Adipose tissue (tissue), 3 donors: Measurements from ENCODE around the gene ECSCR. TPM values are rescaled to one million over a fixed set of nuclear protein-coding genes. Genes with fewer than 3 reads are reported as not detected.
A peak's percentile ranks its signal among the peaks of the same experiment; 100 is the strongest.
"Not testable (repeated sequence)": the region's sequence is repeated elsewhere in the genome, so short reads cannot be mapped to it uniquely, and the experiment has no call there.

Experiments
- H3K27ac ChIP-seq: one replicate; pipeline ENCODE4 v1.5.1; 2013; ENCODE audit warnings: low read depth, low read length
- whole genome bisulfite sequencing, 3 donors: extraction: QIAGEN DNeasy Blood & Tissue Kit; methylation state at CpG; one replicate each; pipeline ENCODE4 v1.1.7; 2013; 5-methylcytosine and 5-hydroxymethylcytosine counted together
- polyA plus RNA-seq, 3 donors: library from polyadenylated mRNA; stranded (reverse); fragments of 200-250 nt; gene quantifications; one replicate each; pipeline ENCODE4 v1.2.3, GENCODE V29; 2013
- donor health status: healthy with polysubstance abuse.
- donor health status: Bipolar disorder and iron deficiency.
- donor health status: healthy.

ECSCR gene
- polyA plus RNA-seq, 3 donors = 8.5 to 80.6 (median 38.8) TPM

DNA sequence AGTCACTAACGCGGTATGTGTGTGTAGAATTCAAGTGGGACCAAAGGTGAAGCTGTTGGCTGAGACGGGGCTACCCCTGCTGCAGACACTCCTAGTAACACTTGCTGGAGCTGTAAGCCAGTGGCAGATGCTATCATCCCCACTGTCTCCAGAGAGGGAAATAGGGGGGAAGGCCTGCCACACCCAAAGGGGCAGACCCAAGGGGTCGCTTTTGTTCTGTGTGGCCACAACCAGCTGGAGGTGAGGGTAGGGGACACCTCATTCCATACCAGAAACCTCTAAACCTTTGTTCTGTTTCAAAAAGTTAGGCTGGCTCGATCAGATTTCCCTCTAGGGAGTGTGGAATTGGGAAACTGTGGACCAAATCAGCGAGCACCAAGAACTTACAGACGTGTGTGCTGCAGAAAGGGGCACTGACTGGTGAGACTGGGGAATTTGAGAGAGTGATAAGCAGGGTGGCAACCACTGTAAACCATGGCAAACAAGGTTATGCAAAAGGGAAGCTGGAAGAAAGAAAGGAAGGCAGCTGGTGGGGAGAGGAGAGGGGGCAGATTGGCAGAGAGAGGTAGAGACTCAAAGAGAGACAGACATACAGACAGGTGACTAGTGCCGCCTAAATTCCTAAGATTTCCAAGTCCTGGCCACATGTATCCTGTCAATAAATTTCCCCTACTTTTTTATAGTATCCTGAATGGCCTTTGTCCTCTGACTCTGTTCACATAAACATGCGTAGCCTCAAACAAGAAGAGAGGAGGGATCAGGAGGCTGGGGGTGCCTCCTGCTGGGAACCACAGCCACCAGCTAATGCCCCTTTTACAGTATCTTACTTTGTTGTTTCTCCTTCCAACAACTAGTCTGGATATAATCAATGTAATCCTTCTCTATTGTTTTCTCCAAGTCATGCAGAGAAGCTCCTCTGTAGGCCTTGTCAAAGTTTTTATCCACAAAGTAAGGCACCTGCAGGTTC lies 43.0 kb downstream of the ECSCR start:
- no peak overlapping the region for H3K27ac ChIP-seq
- 67 to 79% (median 69%) methylated on average over 9 of the region's 9 CpGs for WGBS, 3 donors

DNA sequence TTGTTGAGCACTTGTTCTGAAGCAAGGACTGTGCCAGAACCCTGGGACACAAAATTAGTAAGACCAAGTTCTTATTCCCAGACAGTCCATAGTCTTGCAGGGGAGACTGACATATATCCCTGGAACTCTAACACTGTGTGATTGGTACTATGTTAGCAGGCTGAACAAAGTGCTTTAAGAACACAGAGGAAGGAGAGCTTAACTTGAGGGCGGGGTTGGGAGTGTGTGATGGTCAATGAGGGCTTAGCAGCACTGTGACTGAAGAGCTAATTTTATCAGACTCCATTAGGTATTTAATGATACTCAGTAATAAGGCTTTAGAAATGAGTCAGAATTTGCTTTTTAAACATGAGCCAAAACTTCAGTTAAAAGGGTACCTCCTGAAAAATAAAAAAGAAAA lies 43.8 kb downstream of the ECSCR start:
- H3K27ac ChIP-seq = no peak overlapping the region
- WGBS, 3 donors = 78 to 82% (median 81%) methylated on average over 1 of the region's 1 CpG

DNA sequence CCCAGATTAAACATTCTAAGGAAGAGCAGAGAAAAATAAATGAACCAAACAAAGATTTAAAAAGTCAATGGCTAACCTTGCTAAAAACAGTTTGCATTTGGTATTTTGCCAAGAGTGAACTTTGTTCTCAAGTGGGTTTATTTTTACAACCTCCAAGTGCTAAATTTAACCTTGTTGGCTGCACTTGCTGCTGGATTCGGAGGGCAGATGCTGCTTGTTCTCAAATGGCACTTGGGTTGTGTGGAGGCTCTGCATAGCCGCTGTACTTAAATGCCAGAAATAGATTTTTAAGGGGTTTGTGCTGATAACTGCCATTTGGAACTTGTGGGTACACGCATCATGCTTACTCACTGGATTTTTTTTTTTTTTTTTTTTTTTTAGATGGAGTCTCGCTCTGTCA lies 45.3 kb downstream of the ECSCR start:
- no peak overlapping the region for H3K27ac ChIP-seq
- 55 to 58% (median 55%) methylated on average over 4 of the region's 4 CpGs for WGBS, 3 donors

DNA sequence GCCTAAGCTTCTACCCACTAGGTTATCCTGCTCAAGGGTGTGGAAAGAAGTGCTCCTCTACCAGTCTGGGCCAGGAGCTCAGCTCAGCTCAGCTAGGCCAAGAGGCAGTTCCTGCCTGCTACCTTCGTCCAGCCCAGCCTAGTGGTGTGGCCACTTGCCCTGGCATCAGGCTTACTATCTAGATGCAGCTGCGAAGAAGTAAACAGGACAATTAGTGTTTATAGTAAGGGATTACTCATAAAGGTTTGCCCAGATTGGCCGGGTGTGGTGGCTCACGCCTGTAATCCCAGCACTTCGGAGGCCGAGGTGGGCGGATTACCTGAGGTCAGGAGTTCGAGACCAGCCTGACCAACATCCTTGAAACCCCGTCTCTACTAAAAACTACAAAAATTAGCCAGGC lies 45.9 kb downstream of the ECSCR start:
- no peak overlapping the region for H3K27ac ChIP-seq
- 81 to 89% (median 82%) methylated on average over 9 of the region's 9 CpGs for WGBS, 3 donors

DNA sequence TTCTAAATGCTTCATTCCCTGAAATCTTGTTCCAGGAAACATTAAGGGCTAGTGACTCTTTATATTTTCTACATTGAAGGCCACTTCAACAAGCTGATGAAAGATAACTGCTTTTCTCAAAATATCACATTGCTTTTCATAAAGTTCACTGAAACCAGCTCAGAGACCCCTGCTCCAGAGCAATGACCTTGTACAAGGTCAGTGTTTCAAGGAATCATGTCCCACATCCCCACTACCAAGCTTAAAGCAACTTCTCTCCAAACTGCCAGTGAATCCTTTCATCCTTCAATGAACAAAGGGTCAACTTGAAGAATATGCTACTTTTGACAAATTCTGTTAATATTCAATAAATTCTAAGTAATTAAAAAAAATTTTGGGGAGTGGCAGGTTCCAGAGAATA lies 46.7 kb downstream of the ECSCR start:
- no peak overlapping the region for H3K27ac ChIP-seq

DNA sequence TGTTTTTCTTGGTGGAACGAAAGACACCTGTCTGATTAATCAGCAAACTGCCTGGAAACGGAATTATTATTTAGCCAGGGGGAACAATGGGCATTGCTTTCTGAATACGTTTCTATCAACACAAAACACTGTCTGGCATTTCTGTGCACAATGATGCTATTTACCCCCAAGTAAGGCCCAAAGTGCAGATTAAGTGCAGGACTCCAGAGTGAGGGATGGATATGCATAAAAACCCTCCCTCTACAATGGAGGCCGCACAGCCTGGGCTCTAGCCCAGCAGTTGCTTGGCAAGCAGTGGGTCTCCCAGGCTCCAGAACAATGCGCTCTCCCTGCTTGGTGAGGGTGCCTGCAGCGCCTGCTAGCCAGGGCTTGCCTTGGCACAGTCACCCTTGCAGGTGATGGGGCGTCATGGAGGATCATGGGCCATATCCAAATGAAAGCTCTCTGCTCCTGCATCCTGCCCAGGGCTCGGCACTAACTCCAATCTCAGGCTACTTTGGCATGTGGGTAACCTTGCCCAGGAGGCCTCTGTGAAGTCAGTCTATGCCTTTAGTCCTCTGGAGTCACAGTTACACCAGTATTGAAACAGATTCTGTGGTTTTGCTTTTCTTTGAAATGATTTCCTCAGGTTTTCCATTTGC lies 47.2 kb downstream of the ECSCR start:
- 53 to 68% (median 64%) methylated on average over 8 of the region's 8 CpGs for whole genome bisulfite sequencing, 3 donors
- no peak overlapping the region for H3K27ac ChIP-seq

DNA sequence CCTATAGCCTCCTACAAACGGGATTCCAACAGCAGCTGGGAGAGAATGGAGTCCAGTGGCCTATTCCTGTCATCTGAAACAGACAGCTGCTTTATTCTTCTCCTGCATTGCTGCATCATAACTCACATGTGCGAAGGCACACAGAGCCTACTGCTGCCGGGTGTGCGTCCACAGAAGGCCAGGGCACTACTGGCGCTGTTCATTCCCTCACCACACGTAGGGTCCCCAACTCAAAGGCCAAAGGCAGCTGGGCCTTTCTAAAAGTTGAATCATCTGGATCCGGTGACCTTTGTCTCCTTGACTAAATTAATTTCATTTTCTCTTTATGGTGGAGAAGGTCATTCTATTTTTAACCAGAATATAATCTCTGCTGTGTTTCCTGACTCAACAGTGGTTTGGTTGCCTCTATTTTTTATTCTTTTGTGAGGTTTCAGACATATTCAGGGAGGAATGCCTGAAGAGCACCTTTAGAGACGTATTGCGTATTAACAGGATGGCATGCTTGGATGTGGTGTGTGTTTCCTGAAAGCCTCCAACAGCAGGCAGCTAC lies 47.9 kb downstream of the ECSCR start:
- H3K27ac ChIP-seq = no peak overlapping the region
- WGBS, 3 donors = 72 to 82% (median 79%) methylated on average over 9 of the region's 9 CpGs

DNA sequence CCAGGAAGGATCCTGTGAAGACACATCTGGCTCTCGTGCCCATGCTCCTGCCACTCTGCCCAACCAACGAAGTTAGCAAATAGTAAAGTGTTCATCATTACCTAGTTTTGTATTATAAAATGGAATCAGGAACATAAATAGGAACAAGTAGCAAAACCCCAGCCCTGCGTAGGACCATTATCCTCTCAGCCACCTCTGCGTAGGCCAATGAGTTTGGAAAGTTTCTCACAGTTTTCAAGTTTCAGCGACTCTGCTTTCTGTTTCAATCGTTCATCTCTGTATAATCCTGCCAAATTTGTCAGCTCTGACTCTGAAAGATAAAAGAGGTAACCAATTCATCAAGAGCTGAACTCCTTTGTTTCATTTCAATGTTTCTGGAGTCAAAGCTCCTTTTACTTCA lies 48.6 kb downstream of the ECSCR start:
- H3K27ac ChIP-seq = no peak overlapping the region
- 77 to 89% (median 83%) methylated on average over 6 of the region's 6 CpGs for WGBS, 3 donors

DNA sequence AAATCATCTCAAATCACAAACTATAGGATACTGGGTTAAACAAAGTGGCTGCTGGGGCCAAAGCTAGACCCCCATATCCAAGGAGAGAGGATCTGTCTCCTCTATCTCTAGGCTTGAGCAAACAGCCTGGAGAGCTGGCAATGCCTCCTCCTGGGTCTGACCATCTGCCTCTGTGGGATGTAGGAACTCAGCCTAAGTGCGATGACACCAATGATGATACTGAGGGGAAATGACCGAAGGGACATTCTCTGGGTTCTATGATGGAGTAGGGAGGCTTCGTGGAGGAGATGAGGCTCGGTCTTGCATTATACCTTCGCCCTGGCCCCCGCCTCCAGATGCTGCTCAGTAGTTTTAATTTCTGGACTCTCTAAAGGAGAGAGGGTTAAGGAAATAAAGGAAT lies 49.4 kb downstream of the ECSCR start:
- no peak overlapping the region for H3K27ac ChIP-seq
- 96 to 99% (median 98%) methylated on average over 6 of the region's 6 CpGs for WGBS, 3 donors

DNA sequence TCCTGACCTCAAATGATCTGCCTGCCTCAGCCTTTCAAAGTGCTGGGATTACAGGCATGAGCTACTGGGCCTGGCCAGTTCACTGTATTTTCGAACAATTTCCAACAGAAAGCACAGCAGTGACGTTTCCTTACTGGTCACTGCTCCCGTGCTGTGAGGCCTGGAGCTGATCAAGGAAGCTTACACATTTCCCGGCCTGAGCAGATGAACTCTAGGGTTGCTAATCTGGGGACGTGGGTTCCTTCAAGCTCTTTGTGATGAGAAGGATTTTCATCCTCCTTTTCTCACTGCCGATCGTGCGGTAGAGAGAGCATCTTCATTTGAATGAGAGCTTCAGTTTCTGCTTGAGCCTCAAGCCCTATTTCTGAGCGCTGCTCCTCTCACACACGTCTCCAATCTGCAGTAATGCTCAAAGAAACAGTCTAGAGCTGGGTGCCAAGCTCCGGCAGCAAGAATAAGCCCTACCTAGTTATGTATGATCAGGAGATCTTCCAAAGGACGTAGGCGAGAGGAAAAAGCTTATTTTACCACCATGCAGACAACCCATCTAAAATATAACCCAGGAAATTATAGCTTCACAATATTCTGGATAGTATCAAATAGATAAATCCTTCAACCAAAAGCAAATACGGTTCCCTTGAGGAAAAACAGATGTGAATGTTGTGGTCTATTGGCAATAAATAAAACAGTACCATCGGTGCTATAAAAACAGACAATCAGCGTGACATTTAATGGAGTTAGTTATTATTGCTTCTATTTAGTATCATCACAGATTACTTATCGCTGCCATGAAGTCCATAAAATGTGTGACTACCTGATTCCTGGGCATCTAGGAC lies 51.3 kb downstream of the ECSCR start:
- H3K27ac ChIP-seq = no peak overlapping the region
- WGBS, 3 donors = 68 to 82% (median 79%) methylated on average over 17 of the region's 17 CpGs

DNA sequence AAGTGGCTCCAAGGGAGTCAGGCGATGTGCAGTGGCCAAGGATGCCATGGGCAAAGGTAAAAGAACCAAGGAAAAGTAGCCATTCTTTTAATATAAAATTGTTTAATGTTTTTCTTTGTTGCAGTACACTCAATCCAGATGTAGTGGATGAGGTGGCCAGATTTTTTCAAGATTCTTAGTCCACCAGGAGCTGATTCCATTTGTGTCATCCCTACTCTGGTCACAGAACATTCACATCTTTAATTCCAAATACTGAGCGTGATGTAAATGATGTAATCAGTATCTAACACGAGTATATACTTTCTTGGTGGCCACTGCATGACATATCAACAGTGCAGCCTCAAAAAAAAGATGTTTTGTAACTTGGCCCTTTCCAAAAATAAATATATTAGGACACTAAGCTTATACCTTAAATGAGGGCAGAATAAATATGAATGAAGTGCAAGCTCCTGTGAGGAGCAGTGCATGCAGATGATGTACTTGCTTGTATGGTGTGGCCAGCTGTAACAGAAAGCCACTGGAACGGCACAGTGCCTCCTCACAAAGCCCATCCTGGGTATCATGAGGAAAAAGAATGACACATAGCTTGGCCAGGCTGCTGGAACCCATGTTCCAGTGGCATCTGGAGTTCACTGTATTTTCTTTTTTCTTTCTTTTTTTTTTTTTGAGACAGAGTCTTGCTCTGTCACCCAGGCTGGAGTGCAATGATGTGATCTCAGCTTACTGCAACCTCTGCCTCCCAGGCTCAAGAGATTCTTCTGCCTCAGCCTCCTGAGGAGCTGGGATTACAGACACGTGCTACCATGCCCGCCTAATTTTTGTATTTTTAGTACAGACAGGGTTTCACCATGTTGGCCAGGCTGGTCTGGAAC lies 52.2 kb downstream of the ECSCR start:
- 74 to 78% (median 77%) methylated on average over 6 of the region's 6 CpGs for WGBS, 3 donors
- no peak overlapping the region for H3K27ac ChIP-seq

DNA sequence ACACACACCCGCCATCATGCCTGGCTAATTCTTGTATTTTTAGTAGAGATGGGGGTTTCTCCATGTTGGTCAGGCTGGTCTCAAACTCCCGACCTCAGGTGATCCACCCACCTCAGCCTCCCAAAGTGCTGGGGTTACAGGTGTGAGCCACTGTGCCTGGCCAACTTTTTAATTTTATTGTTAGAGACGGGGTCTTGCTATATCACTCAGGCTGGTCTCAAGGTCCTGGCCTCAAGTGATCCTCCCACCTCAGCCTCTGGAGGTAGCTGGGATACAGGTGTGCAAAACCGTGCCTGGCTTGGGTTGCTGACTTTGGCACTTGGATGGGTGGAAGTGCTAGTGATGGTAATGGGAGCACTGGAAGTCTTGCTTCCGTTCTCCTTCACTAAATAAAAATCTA lies 53.4 kb downstream of the ECSCR start:
- WGBS, 3 donors = 85 to 94% (median 89%) methylated on average over 5 of the region's 5 CpGs
- H3K27ac ChIP-seq = not testable (repeated sequence)

DNA sequence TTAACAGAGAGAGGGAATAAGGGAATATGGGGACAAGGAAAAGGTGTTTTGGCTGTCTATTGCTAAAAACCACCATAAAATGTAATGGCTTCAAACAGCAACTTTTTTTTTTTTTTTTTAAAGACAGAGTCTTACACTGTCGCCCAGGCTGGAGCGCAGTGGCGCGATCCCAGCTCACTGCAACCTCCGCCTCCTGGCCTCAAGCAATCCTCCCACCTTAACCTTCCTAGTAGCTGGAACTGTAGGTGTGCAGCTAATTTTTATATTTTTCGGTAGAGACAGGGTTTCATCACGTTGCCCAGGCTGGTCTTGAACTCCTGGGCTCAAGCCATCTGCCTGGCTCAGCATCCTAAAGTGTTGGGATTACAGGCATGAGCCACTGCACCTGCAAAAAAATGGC lies 54.4 kb downstream of the ECSCR start:
- 95 to 96% (median 95%) methylated on average over 7 of the region's 7 CpGs for WGBS, 3 donors
- no peak overlapping the region for H3K27ac ChIP-seq

DNA sequence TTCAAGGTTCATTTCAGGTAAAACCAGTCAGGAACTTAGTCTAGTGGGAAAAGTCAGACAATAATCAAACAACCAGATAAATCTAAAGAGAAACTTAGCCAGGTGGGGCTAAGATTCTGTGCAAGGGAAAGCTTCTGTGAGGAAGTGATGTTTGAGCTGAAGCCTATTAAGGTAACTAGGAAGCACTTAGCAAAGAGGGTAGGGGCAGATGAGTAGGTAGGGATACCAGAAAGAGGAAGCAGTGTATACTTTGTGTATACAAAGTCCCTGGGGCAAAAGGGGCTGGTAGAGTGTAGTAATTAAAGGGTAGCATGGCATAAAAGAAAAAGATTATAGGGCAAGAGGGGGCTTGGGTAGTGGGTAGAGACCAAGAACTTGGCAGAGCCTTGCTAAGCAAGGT lies 55.0 kb downstream of the ECSCR start:
- no peak overlapping the region for H3K27ac ChIP-seq

DNA sequence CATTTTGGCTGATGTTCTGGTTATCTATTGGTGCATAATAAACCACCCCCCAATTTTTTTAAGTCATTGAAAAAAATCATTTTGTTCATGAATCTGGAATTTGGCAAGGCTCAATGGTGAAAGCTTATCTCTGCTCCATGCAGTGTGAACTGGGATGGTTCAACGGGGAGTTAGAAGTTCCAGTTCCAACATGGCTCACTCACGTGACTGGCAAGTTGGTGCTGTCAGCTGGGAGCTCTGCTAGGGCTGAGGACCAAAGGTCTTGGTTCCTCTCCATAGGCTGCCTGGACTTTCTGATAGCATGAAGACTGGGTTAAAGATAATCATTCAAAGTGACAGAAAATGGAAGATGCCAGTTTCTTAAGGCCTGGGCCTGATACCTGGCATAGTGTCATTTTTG lies 55.6 kb downstream of the ECSCR start:
- 79 to 84% (median 82%) methylated on average over 2 of the region's 2 CpGs for WGBS, 3 donors
- no peak overlapping the region for H3K27ac ChIP-seq

DNA sequence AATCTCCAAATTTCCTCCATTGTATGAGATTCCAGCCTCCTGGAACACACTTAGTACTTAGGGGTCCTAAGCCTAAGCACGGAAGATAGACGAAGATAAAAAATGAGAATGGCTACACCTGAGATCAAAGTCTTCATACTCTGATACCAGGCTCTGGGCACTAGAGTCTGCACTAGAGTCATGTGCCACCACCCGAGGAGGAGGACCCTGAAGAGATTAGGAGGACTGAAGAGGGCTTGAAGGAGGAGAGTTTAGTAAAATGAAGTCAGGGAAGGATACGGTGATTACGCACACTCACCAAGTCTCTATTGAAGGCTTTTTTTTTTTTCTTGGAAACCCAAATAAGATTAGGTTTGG lies 58.1 kb downstream of the ECSCR start:
- no peak overlapping the region for H3K27ac ChIP-seq
- 58 to 66% (median 62%) methylated on average over 5 of the region's 5 CpGs for WGBS, 3 donors

DNA sequence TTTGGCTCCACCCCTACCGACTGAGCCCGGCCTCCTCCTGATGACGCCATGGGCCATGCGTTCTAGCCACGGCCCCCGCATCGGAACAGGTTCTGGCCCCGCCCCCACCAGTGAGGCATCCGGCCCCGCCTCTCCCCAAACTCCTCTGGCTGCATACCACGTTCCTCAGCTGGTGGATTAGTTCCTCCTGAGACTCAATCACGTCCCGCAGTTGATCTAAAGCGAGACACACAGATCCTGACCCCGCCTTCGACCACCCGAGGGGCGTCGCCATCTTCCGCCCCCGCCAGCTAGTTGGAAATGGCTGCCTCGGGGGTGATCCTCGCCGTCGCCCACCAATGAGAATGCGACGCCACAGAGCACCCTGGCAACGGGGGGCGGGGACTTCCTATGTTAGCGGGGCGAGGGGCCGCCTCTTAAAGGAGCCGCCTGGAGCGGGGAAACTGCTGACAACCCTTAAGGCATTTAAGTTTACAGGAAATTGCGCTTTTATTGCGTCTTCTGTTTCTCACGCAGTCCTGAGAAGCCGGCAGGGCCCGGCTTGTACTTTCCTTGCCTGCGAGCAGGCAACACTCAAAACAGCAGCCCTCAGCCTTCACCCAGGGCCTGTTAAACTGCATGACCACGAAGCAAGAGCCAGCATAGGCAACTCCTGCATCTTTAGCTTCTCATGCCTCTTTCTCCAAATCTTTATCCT lies 58.6 kb downstream of the ECSCR start, which contains the start of gene SPATA24:
TSS of gene SPATA24 (minus strand) at position 303 of the 697 bp plus-strand sequence. CDS start at position 274, 29 bp downstream.
- peak within 1 kb of the TSS; percentile 38 for H3K27ac ChIP-seq
- 0 to 1% (median 1%) methylated on average over 41 of the region's 41 CpGs for WGBS, 3 donors
